GM21786 (cell line): ENCODE data around the gene LAMB1.

ENCODE experiments used
- ATAC-seq: cut with Tn5 transposase; IDR thresholded peaks from one replicate; pipeline ENCODE4 v1.9.1; 2021; ENCODE audit not compliant: unreplicated experiment

LAMB1 gene

DNA sequence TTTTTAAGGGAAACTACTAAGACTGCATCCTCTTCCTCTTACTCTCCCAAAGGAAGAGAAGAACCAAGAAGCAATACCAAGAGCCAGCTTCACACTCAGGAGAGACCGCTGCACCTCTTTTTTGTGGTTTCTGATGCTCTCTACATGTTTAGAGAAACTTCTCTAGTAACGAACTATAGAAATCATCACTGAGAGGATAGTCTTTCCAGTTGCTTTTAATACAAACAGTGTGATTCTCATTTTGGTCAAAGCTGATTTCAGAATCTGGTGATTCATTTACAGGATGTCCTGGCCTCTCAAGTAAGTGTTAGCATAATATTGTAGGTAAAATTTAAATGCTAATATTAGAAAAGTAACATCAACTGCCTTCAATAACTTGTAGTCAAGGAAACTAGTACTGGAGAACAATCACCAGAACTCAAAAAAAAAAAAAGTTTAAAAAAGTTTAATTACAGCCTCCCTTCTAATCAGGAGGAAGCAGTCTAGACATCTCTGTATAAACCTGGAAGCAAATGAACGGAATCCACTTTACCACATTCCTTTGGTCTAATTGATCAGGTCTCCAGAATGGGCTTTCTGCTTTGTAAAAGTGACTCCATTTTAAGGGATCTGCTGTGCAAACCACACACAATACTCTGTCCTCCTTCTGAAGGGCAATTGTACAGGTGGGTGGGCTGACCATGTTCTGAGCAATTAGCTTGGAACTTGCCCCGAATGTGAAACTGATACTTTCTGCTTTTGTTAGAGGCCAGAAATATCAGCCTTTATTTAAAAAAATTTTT lies 3.0 kb downstream of the LAMB1 start:
- no peak for ATAC-seq

DNA sequence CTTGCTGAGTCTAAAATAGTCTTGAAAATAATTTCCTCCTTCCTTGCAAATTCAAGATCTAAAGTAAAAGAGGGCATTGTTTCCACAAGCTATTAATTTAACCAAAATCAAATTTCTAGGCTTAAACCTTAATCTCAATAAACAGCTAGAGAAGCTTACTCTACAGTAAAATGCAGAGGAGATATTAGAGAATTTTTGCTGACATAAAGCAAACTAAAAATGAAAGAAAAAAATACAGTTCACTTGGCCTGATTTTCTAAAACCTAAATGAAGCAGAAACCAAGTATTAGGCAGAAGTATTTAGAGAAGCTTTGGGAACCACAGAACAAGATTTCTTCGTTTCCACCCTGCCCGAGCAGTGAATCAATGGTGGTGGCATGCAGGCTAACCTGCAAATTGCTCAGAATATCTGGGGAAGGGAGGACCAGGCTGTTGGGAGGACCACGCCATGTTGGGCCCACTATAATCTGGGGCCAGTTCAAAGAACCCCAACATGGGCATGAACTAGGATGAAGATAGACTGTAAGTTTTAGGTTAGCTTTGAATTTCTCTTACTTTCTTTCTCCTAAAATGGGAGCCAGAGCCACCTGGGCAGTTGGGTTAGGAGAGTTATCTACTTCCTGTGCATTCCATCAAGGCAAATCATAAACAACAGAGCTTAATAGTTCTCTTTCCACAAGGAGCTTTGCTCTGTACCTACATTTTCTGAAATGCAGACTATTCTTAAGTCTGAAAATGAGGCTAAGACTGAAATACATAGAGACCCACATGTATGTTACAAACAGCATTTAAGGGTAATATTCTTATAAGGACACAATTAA lies 4.1 kb downstream of the LAMB1 start:
- ATAC-seq: no peak

DNA sequence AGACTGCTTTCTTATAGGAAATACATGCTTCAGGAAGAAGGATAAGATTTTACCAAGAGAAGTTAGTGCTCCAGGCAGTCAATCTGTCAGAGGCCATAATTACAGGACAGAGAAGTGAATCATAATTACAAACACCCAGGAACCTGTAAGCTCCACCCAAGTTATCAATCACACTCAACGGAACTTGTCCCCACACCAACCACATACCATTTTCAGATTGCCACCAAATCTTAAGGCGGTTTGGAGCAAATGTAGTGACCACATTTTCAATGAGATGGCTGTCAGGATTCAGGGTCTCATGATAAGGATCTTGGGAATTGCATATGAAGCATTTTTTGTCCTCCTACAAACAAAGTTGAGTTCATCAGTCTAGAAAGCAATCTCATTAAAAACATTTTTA lies 4.8 kb downstream of the LAMB1 start:
- no peak for ATAC-seq

DNA sequence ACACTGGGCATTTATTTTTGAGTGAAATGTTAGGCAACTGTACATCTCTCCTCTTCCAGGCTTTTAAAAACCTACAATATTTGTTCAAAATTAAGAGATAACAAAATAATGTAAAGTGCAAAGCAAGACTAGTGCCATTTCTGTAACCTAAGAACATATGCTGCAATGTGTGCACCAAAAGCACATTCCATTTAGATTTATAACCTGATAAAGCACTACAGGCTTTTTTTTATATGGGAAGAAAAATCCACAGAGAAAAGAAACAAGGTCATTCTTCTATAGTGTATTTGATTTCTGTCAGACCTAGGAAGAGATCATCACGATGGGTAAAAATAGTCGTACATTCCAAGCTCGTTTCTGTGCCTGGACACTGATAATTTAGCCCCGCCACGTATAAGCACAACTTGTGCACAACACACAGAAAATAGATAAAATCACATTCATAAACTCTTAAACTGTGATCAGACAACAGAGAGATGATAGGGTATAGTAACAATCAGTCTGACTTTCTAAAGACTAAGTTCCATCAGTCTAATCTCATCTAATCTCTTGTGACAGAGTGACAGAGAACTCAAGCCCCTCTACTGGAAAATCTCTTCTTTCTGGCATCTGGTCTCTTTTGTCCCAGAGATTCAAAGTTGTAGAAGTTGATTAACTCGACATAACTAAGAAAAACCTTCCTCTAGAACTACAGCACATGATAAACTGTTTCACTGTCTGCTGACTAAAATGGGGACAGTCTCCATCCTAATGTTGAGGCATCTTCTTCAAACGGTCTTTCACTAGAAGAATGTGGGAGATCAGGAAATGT lies 6.7 kb downstream of the LAMB1 start:
- no peak for ATAC-seq

DNA sequence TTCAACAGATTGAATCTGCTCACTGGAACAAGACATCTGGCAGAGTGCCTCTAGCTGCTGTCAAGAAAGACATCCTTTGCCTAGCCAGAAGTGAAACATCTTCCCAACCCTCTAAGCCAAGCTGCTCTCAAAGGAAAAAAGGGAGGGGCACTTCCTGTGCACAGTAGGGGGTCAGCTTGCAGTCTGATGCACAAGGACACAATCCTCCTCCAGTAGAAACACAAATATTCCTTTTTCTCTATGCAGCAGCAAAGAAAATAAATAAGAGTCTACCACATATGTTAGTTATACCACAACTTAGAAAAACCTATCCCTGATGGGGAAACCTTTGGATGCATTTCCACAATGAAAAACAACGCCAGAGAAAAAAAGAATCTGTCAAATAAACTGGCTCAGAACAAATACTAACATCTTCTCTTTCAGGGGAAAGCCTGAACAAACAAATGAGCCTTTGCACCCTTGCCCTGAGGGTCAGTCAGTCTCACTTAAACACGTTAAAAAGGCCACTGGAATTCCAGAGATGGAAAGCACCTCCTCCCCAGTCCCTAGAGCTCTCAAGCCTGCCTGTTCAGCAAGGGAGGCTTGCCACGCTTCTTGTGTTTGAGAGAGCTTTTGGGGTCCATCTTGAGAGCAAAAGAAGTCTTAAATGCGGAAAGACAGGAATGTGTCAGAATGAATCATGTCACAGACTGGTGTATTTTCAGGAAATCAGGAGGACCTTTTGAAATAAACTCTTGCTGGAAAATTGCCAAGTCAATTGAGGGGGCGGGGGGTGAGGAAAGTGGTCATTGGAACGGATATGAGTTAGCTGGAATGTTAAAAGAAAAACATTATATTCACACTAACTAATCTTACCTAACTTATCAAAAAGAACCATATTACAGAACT lies 7.5 kb downstream of the LAMB1 start:
- no peak for ATAC-seq

DNA sequence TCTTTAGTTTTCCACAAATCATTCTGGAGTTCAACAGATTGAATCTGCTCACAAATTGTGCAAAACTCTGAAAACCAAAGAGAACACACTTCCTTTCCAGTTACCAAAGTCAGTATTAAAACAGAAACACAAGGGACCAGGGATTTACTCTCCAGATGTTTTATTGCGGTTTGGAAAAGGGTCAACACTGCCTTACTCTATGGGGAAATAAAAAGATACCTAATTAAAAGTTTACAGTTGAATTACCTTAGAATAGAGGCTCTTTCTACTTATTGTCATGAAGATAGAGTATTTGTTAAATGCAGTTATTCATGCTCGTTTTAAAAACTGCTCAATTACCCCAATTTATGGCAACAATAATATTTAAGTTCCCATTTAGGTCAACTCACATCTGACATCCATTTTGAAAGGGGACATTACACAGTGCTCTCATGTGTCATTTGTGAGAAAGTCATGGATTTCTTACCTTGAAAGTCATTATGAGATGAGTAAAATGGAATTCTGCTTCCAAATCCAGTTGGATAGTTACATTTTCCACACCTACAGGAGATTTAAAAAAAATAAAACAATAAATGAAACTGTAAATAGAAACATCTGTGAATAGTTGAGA lies 8.4 kb downstream of the LAMB1 start:
- no peak for ATAC-seq

DNA sequence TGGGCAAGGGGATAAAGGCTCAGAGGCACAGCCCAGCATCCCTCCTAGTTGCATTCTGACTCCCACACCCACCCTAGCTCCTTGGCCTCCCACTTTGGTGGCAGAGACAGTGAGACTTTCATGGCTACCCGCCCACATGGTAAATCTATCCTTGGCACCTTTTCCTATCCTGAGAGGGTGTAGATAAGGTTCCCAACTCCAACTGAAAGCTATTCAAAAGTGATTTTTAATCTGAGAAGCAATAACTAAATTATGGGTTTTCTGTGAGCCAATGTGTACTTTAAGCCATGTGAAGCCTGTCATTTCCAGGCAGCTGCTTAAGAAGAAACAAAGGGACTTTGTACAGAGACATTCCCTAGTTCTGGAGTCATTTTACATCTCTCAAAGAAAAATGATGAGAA lies 9.1 kb downstream of the LAMB1 start:
- ATAC-seq: no peak

DNA sequence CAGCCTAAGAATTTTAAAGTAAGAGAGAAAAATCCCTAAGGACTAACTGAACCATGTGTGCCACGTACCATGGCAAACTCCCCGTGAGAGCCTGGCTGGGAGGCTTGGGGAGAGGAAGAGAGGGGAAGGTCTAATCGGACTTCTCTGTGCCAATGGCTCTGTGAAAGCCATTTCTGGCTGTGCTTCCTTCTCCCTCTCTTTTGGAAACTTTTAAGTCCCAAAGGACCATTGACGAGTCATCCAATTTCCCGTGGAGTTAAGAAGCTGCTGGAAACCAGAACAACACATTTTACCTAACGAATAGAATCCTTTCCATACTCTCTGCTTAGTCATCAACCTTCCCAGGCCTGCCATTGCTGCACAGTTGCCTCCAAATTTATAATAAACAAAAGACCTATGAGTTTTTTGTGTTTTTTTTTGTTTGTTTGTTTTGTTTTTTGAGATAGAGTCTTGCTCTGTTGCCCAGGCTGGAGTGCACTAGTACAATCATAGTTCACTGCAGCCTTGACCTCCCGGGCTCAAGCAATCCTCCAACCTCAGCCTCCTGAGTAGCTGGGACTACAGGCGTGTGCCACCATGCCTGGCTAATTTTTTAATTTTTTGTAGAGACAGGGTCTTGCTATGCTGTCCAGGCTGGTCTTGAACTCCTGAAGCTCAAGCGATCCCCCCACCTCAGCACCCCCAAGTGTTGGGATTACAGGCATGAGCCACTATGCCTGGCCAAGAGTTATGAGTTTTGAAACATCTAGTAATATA lies 13.2 kb downstream of the LAMB1 start:
- ATAC-seq: no peak

DNA sequence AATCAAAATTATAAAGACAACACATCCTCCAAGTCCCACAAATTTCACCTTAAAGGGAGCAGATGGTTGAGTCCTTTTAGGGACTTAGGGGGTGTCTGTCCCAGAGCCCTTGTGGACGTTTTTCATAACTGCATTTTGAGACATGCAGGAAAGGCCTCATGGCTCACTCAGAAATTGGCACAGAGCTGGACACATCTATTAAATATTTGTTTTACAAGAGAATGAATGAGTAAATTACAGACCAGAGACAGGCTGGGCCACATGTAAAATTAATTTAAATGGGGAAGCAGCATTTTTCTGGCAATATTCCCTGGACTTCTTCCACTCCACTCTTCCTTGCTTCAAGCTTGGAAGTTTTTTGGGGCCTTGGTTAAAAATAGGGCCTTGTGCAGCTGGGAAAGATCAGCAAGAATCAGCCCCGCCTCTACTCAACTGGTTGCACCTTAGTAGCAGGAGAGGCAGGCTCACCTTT lies 20.0 kb downstream of the LAMB1 start:
- ATAC-seq: no peak

DNA sequence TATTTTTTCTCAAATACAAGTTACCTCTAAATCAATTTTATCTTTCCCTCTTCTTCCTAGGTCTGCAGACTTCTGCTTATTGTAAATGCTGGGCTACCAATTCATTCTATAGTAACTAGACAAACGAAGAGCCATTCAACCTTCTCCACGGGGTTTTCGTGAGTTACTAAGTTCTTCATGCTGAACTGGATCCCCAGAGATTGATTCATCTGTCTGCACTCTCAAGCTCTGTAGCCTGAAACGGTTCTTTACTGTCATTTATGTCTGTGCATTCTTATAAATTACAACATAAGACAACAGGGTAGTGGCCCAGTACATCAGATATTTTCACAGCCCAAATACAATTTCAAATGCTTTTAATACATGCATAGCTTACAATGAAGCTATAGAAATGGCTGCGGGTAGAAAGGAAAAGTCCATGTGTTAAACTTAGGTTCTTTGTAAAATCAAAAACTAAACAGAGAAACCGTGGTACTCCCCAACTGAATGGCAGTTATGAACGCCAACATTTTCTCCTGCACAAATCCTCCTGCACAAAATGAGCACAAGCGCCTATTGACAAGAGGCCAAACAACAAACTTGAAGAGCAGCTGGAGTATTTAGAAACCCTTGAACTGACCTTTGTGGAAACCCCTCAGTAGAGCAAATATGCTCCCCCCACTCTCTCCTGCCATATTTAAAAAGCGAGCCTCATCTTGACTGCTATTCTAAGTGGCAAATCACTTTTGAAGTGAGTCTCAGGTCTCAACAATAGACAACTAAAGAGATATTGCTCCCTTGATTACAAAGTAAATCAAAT lies 20.7 kb downstream of the LAMB1 start:
- no peak for ATAC-seq

DNA sequence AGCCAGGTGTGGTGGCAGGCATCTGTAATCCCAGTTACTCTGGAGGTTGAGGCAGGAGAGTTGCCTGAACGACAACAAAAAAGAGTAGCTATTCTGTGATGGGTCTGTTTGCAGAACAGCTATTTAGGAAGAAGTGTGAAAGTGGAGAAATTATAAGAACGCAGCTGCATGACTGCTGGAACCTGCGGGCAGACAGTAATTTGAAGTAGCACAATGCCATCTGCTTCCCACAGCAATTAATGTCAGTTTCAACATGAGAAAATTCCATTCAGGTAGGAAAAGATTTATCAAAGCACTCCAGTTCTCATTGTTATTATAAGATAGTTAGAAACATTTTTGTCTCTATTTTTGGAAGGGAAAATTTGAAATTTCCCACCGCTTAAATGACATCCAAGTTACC lies 21.5 kb downstream of the LAMB1 start:
- no peak for ATAC-seq

DNA sequence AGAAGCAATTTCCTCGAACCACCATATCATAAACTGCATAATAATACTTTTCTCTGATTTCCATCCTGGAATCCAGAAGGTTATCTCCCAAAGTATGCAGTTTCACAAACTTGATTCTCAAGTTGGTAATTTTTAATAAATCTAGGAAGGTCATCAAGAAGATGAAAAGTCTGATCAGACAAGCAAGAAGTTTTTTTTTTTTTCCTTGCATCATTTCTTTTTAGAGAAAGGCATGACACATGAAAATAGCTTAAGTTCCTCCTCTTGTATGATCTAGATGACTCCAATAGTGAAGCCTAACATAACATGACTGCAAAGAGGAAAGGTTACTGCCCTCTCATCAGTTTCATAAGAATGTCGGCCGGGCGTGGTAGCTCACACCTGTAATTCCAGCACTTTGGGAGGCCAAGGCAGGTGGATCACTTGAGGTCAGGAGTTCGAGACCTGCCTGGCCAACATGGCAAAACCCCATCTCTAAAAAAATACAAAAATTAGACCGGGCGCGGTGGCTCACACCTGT lies 22.2 kb downstream of the LAMB1 start:
- no peak for ATAC-seq

DNA sequence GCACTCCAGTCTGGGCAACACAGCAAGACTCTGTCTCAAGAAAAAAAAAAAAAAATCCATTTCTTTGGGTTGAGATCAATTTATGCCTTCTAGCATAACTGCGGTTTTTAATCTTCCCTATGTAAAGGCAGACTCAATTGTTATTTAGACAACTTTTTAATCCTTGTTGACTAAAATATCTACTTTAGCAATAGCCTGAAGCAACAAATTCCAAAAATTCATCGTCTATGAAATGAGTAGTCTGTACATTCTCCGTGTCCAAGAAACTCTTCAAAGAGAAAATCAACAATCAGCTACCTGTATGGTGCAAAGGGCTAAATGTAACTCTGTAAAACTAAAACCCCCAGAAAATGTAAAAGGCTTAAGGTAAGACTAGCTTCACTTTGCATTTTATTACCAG lies 22.8 kb downstream of the LAMB1 start:
- no peak for ATAC-seq

DNA sequence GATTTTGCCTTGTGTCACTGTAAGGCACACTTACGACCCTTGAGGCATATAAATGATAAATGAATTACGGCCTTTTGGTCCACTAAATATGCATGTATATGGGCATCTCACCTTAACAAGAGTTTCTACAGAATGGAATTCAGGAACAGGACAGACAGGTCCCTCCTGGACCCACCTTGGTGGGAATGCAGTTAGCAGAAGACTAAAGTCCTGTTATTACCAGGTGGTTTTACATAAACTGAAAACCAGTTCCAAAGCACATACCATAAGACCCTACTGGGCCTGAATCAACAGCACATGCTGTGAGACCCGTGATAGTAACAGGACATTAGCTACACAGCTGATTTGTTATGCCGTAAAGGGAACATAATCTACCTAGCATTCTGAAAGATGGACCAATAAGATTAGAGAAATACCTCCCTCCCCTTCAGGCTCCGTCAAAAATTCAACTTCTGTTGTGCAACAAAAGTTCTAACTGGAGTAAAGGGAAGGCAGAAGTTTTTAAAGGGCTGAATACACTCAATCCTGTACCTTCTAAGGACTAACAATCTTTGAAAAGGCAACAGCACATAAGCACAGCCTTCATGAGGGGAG lies 24.0 kb downstream of the LAMB1 start:
- ATAC-seq: no peak

DNA sequence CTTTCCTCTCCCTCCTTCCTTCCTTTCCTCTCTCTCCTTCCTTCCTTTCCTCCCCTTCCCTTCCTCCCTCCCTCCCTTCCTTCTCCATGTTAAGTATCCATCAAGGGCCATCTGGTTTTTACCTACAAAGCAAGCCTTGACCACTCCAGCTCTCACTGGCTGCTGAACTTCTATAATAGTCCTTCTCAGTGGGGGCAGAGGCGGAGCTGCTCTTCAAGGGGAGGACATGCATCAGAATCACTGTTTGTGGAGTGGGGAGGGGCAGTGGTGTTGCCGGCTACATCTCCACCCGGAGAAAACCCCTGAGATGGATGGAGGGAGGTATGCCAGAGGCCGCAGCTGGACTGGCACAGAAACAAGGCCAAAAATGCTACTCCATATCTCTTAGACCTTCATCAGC lies 25.9 kb downstream of the LAMB1 start:
- ATAC-seq: no peak

DNA sequence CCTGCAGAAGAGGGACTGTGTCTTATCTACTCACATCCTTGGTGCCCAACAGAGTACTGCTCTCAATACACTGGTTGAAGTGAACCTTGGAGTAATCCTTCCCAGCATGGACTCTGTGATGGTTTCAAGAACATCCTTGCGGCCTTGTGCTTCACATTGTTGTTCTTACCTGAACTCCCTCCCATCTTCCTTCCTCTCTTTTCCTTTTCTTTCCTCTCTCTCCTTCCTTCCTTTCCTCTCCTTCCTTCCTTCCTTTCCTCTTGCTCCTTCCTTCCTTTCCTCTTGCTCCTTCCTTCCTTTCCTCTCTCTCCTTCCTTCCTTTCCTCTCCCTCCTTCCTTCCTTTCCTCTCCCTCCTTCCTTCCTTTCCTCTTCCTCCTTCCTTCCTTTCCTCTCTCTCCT lies 26.3 kb downstream of the LAMB1 start:
- no peak for ATAC-seq

DNA sequence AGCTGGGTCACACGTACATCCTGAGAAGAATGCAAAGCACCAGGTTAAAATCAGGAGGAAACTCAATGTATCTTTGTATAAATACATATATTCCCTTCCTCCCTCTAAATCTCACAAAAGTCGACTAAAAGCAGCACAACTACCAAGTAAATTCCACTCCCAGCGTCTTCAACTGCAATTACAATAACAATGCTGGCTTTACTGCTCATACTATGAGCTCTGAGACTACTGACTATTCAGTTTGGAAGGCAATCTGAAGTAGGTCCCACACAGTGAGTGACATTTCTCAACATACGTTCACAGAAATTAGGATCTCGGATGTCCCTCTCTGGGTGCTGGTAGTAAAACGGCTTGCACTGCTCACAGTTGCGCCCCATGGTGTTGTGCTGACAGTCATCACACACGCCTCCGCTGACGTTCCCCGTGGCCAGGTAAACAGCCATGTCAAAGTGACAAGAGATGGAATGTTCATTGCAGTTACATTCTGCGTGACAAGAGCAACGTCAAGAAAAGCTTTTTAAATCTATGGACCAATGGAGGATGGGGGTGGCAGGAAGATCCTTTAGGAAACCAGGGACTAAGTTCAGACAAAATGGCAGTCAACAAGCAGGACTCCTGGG lies 27.5 kb downstream of the LAMB1 start:
- ATAC-seq: no peak

DNA sequence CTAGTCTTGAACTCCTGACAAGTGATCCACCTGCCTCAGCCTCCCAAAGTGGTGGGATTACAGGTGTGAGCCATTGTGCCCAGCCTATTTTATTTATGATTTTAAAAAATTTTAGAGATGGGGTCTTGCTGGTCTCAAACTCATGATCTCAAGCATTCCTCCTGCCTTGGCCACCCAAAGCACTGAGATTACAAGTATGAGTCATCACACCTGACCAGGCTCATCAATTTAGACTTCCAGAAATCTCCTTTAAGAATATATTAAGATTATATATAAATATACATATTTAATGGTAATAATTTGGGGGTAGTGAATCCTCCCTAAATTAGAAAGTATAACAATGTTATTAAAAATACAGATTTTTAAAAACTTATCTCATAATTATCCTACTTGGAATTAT lies 29.1 kb downstream of the LAMB1 start:
- no peak for ATAC-seq
